Midbrain (tissue), 1 donor: ENCODE results near the gene BZW1.
A peak's percentile ranks its signal among the peaks of the same experiment; 100 is the strongest.

ENCODE experiments used
- DNase-seq: peaks from one replicate; lab custom pipeline; 2025; lab: John Stamatoyannopoulos, UW

Gene BZW1

DNA sequence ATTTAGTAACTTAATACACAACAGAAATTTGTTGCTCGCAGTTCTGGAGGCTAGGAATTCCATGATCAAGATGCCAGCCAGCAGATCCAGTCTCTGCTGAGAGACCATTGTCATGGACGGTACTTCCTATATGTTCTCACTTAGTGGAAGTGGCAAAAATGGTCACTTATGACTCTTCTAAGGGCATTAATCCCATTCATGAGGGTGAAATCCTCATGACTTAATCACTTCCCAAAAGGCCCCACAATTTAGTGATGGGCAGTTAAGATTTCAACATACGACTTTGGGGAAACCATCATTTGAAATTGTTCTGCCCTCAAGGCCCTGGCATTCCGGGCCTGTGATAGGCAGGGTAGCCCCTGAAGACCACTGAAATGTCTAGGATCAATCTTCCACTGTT is 23.0 kb downstream of the BZW1 start:
- no peak for DNase-seq

- DNase-seq: no peak
Measured at GRCh38 chr2:200839513-200839912, 27.8 kb downstream of the BZW1 start.

DNA sequence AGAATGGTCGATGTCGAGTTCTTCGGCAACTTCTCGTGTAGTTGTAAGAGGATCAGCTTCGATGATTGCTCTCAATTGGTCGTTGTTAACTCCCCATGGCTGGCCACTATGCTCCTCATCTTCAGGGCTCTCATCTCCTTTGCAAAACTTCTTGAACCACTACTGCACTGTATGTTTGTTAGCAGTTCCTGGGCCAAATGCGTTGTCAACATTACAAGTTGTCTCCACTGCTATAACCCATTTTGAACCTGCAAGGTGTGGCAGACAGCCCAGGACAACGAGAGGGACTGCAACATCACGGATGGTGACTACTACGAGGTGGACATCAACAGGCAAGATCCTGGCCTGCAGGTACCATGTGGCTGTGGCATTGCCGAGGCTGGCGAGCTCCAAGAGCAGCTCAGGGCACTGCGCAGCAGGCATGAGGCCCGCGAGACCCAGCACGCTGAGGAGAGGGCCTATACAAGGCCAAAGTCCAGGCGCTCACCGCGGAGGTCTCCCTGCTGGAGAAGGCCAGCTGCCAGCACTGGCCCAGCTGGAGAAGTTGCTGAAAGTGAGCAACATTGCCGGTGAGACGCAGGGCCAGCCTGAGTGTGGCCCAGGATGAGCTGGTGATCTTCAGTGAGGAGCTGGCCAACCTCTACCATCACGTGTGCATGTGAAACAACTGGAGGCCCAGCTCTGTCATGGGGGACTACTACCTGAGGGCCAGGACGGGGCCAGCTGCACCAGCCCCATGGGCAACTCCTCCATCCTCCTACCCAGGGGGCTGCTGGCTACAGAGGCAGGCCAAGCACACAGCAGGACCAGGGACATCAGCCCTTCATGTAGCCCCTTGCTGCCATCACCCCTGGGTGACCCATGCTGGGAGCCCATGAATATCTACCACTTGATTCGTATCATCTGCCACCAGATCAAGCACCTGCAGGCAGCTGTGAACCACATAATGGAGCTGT is 32.6 kb downstream of the BZW1 start:
- DNase-seq: no peak

DNA sequence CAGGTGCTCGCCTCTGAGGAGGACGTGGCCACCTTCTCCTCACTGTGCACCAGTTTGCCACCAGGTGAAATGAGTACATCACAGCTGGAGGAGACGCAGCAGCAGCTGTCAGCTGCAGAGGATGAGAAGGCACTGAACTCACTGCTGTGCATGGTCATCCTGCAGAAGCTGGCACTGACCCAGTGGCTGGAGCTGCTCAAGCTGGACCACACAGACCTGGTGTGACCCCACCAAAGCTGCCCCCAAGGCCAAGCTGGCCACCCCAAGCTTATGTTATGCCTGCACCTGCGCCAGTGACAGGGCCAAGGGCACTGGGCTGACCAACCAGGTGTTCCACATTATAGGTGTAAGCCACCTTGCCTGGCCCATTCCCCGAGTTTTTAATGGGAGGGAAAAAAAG is 33.5 kb downstream of the BZW1 start:
- no peak for DNase-seq

GRCh38 chr2:200845669-200846325 is 34.1 kb downstream of the BZW1 start:
- DNase-seq: no peak

DNA sequence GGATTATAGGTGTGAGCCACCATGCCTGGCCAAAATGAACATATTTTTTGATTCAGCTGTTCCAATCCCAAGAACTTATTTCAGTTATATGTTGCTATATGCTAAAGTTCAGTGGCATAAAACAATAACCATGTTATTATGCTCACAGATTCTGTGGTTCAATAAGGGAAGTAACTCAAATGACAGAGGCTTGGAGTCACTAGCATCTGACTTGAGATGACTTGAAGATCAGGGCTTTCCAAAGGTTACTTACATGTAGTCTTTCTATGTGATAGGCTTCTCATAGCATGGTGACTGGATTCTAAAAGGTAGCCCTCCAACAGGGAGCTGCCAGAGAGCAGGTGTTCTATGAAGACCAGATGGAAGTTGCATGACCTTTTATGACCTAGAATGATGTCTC is 35.6 kb downstream of the BZW1 start:
- no peak for DNase-seq

- no peak for DNase-seq
Measured at GRCh38 chr2:200847939-200848338, 36.2 kb downstream of the BZW1 start.

DNA sequence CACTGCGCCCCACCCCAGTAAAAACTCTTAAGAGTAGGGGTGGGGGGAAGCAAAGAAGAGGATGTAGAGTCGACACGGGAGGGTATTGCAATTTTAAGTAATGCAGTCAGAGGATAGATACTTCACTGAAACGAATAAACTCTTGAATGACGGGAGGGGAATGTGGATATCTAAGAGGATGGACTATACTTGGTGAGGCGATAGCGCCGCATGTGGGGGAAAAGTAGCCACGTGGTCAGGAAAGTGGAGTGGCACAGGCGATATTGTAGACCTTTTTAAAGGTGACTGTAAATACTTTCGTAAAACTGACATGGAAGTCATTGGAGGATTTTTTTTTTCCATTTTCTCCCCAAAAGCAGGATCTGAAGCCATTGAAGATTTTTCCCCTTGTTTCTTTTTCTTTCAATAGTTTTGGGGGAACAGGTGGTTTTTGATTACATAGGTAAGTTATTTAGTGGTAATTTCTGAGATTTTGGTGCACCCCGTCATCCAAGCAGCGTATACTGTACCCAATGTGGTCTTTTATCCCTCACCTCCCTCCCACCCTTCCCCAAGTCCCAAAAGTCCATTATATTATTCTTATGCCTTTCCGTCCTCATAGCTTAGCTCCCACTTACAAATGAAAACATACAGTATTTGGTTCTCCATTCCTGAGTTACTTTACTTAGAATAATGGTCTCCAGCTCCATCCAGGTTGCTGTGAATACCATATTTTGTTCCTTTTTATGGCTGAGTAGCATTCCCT is 39.0 kb downstream of the BZW1 start:
- DNase-seq: no peak

DNA sequence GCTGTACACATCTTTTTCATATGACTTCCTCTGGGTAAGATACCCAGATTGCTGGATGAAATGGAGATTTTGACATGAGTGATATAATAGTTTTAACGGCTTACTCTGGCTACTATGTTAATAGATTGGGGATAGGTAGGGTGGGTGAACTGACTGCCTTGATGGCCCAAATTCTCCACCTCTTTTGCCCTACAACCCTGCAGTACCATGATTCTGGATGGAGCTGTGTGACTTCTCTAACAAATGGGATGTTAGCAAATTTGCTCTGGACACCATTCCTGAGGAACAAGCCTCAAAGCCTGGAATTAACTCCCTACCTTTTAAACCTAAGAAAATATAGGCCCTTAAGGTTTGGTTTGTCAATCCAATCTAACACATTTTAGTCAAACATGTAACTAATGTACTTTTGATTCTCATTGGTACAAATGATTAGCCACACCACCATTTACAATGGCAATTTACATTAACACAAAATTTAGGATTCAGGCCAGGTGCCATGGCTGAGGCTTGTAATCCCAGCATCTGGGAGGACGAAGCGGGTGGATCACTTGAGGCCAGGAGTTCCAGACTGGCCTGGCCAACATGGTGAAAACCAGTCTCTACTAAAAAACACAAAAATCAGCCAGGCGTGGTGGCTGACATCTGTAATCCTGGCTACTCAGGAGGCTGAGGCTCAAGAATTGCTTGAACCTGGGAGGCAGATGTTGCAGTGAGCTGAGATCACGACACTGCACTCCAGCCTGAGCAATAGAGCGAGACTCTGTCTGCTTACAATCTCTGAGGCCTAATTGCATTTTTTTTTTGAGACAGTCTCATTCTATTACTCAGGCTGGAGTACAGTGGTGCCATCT is 39.9 kb downstream of the BZW1 start:
- no peak for DNase-seq

DNA sequence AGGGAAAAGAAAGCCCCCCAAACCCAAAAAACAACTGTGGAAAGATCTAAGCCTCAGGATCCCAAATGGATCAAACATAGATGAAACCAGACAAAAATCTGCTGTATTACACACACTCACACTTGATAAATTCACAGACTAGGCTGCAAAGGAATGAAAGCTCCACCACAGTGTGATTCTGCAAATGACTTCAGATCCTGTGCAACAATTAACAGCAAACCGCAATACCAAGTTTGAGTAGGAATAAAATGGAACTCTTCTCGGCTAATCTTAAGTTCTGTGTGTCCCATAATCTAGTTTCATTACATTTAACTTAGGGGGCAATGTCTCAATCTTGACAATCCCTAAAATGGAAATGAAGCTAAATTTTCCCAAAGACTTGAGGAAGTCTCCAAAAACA is 40.9 kb downstream of the BZW1 start:
- no peak for DNase-seq

GRCh38 chr2:200856806-200857205 is 45.1 kb downstream of the BZW1 start:
- no peak for DNase-seq

GRCh38 chr2:200860092-200860795 is 48.5 kb downstream of the BZW1 start:
- DNase-seq: peak; percentile 24

GRCh38 chr2:200861617-200862155 is 50.0 kb downstream of the BZW1 start:
- DNase-seq: peak; percentile 18

- DNase-seq: peak; percentile 16
Measured at GRCh38 chr2:200862532-200863000, 50.9 kb downstream of the BZW1 start.

DNA sequence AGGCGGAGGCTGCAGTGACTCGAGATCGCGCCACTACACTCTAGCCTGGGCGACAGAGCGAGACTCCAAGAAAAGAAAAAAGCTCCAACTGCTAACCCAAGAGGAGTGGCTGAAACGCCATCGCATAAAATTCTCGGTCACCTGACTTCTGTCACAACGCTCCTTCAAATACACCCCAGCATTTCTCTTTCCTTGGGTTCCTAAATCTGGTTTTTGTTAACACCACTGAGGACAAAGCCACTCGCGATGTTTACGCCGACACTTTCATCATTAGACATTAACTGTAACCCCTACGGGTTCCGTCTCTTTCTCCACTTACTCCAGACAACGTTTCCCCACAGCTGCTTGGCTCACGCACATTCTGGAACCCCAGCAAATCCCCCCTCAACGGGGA is 52.1 kb downstream of the BZW1 start:
- DNase-seq: no peak

- peak; percentile 96 for DNase-seq
Measured at GRCh38 chr2:200864176-200865034, 52.7 kb downstream of the BZW1 start, which contains the start of gene CLK1. Gene CLK1, minus strand, starts transcription at chr2:200864658. Its CDS starts 2,796 bp downstream, at chr2:200861862.

DNA sequence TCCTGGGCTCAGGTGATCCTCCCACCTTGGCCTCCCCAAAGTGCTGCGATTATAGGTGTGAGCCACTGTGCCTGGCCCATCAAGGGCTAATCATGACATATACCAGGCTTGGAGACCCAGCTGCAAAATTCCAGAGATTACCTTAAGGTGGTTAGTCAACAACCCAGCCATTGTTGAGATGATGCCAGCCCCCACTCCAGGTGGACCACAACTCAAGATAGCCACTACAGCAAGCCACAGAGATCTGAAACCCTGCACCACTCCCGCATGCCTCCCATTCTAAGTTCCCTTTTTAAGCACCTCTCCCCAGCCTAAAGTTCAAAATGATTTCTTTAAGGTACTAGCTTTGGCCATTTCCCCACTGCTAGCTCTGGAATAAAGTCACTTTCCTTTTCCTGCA is 57.3 kb downstream of the BZW1 start:
- no peak for DNase-seq

DNA sequence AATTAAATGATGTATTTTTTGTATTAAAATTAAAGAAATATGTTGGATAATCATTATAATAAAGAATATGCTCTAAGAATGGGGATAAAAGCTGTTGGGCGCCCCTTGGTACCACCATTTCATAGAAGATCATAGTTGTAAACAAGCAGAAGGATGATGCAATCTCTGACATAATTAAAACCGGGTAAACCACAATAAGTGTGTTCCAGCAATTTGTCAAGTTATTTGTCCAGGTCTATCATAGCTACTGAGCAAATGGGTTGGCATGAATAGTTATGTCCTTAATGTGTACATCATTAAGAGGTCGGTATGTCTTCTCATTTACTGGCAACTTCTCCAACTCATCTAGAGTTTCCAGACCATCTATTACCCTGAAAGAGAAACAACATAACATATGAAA is 59.4 kb downstream of the BZW1 start:
- DNase-seq: no peak

DNA sequence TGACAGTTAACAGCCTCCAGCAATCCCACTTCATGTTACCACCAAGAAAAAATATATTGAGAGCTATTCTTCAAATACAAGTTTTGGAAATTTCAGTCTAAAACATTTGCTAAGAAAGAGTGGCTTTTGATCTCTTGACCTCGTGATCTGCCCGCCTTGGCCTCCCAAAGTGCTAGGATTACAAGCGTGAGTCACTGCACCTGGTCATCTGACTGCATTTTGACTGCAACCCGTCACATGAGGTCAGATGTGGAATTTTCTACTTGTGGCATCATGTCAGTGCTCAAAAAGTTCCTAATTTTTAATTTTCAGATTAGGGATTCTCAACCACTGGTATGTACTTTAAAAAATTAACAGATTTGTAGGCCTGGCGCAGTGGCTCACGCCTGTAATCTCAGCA is 61.9 kb downstream of the BZW1 start:
- DNase-seq: no peak
